ENCODE data around the gene ANXA6. TPM values are rescaled to one million over a fixed set of nuclear protein-coding genes. Genes with fewer than 3 reads are reported as not detected.

The ANXA6 gene
- total RNA-seq, 4 donors from 2014 or later: 359 to 435 (median 375) TPM

GRCh38 chr5:151182524-151182900, 24.9 kb upstream of the ANXA6 start:
- peak overlapping the region in 1 of 4 donors; percentile 23 for H3K27ac ChIP-seq
- TF ChIP-seq POLR2AphosphoS5 (IDR thresholded peaks at IDR 0.05): no peak
- no peak for TF ChIP-seq EP300 (IDR thresholded peaks at IDR 0.05)
- TF ChIP-seq POLR2A (IDR thresholded peaks at IDR 0.05): no peak
- TF ChIP-seq CTCF (IDR thresholded peaks at IDR 0.05): no peak
- H3K36me3 ChIP-seq: peaks cover 0 to 95% of the 10 kb centered on the region in 2 donors
- H3K27me3 ChIP-seq: no peaks in the 10 kb centered on the region
- H3K9me3 ChIP-seq: no peaks in the 10 kb centered on the region
- H3K4me1 ChIP-seq: no peaks in the 10 kb centered on the region
- WGBS, 2 donors (ENCODE audit: low coverage in 1 of 2): 73 to 79% methylated on average over 2 of the region's 4 CpGs
- no peak for ATAC-seq
- H3K4me3 ChIP-seq: no peak overlapping the region

- 67 to 73% methylated on average over 3 to 4 of the region's 4 CpGs for WGBS, 2 donors (ENCODE audit: low coverage in 1 of 2)
These were observed 24.4 kb upstream of the ANXA6 start for GRCh38 chr5:151181818-151182523.

DNA sequence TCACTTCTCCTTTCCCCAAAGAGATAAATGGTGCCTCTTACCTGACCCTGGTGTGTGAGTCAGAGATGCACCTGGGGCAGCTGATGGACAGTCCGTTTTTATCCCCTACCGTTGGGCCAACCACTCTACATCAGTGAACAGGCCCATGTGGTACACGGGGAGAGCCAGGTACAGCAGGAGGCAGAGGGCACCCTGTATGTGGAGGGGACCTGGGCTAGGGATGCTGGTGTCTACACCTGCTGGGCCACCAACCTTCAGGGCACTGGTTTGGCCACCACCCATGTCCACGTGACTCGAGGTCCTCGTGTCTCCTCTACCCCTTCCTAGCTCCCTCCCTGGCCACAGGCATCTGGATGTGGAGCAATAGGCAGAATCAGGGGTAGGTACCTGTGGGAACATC, 22.7 kb upstream of the ANXA6 start:
- 92% methylated on average over 4 of the region's 6 CpGs; no CpG with 5 or more reads in 1 of the 2 donors for WGBS, 2 donors (ENCODE audit: low coverage in 1 of 2)
- H3K4me3 ChIP-seq: no peak overlapping the region
- peaks cover 0 to 80% of the 10 kb centered on the region in 2 donors for H3K36me3 ChIP-seq
- no peaks in the 10 kb centered on the region for H3K4me1 ChIP-seq
- ATAC-seq: no peak
- H3K27me3 ChIP-seq: no peaks in the 10 kb centered on the region
- TF ChIP-seq POLR2AphosphoS5 (IDR thresholded peaks at IDR 0.05): no peak
- no peak for TF ChIP-seq CTCF (IDR thresholded peaks at IDR 0.05)
- TF ChIP-seq EP300 (IDR thresholded peaks at IDR 0.05): no peak
- TF ChIP-seq POLR2A (IDR thresholded peaks at IDR 0.05): no peak
- no peak overlapping the region for H3K27ac ChIP-seq
- no peaks in the 10 kb centered on the region for H3K9me3 ChIP-seq

More at GRCh38 chr5:151181818-151182523, 24.4 kb upstream of the ANXA6 start:
- H3K27me3 ChIP-seq: no peaks in the 10 kb centered on the region
- TF ChIP-seq POLR2AphosphoS5 (IDR thresholded peaks at IDR 0.05): no peak
- H3K27ac ChIP-seq: no peak overlapping the region
- no peak for ATAC-seq
- no peaks in the 10 kb centered on the region for H3K4me1 ChIP-seq
- H3K4me3 ChIP-seq: no peak overlapping the region
- no peaks in the 10 kb centered on the region for H3K9me3 ChIP-seq
- H3K36me3 ChIP-seq: peaks cover 0 to 94% of the 10 kb centered on the region in 2 donors

- 100% methylated on average over 1 of the region's 4 CpGs; no CpG with 5 or more reads in 1 of the 2 donors for WGBS, 2 donors (ENCODE audit: low coverage in 1 of 2)
- Histone ChIP-seq H3K36me3 (peaks cover 0 to 72% of the 10 kb centered on the region in 2 donors), H3K4me1 (peaks cover 0 to under 1% (median 0%) of the 10 kb centered on the region in 3 donors), H3K27me3 (no peaks in the 10 kb centered on the region), H3K27ac (no peak overlapping the region), H3K4me3 (no peak overlapping the region), H3K9me3 (no peaks in the 10 kb centered on the region)
- TF ChIP-seq CTCF (IDR thresholded peaks at IDR 0.05): no peak
- no peak for TF ChIP-seq POLR2A (IDR thresholded peaks at IDR 0.05)
- no peak for TF ChIP-seq POLR2AphosphoS5 (IDR thresholded peaks at IDR 0.05)
- no peak for TF ChIP-seq EP300 (IDR thresholded peaks at IDR 0.05)
- ATAC-seq: no peak
These were observed 21.9 kb upstream of the ANXA6 start for GRCh38 chr5:151179489-151179840.

DNA sequence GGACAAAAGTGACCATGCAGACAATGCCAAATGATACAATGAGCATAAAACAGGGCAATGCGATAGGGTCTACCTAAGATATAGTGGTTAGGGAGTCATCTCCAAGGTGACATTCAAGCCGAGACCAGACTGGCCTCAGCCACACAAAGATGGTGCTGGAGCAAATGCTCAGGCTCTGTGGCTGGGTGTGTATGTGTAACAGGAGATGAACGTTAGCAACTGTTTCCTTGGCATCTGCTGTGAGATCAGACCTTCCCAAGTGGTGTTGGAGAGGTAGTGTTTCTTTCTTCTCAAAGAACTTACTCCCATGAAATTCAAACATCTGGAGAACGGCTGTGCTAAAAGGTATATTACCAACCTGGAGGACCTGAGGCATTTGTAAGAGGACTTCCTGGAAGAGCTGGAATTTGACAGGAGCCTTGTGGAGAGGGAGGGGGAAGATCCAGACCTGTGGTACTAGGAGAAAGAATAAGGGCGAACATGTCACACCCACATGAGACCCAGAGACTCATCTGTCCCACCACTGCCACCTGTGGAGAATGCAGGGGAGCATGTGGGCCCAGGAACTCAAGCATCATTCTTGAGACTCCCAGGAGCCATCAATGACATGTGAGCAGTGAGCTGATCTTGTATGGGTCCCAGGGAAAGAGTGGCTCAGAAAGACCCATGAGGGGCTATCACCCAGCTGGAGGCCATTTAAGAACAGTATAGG, 21.4 kb upstream of the ANXA6 start:
- ATAC-seq: no peak
- Histone ChIP-seq H3K27me3 (no peaks in the 10 kb centered on the region), H3K4me3 (no peak overlapping the region), H3K4me1 (peaks cover 0 to 6% (median 5%) of the 10 kb centered on the region in 3 donors), H3K9me3 (no peaks in the 10 kb centered on the region), H3K36me3 (peaks cover 0 to 67% of the 10 kb centered on the region in 2 donors), H3K27ac (no peak overlapping the region)
- WGBS, 2 donors (ENCODE audit: low coverage in 1 of 2): 78 to 86% methylated on average over 5 of the region's 5 CpGs
- no peak for TF ChIP-seq POLR2A (IDR thresholded peaks at IDR 0.05)
- TF ChIP-seq CTCF (IDR thresholded peaks at IDR 0.05): no peak
- no peak for TF ChIP-seq EP300 (IDR thresholded peaks at IDR 0.05)
- no peak for TF ChIP-seq POLR2AphosphoS5 (IDR thresholded peaks at IDR 0.05)

Measured in gastroesophageal sphincter (tissue), 4 donors.